ENCODE results near the gene EN2.

GRCh38 chr7:155425887-155426286 is 32.0 kb upstream of the EN2 start:
- TF ChIP-seq MYC (IDR thresholded peaks at IDR 0.05; ENCODE audit: borderline replicate concordance, low read length) (no peak), CTCF (IDR thresholded peaks at IDR 0.05) (no peak), SMC3 (IDR thresholded peaks at IDR 0.05) (no peak), FOSL2 (IDR thresholded peaks at IDR 0.05) (no peak), FOSL2 (CRISPR knock-in tag; IDR thresholded peaks at IDR 0.05) (no peak), BHLHE40 (IDR thresholded peaks at IDR 0.05; ENCODE audit: low read depth, low read length) (no peak)
- TF ChIP-seq, protein P1, sequence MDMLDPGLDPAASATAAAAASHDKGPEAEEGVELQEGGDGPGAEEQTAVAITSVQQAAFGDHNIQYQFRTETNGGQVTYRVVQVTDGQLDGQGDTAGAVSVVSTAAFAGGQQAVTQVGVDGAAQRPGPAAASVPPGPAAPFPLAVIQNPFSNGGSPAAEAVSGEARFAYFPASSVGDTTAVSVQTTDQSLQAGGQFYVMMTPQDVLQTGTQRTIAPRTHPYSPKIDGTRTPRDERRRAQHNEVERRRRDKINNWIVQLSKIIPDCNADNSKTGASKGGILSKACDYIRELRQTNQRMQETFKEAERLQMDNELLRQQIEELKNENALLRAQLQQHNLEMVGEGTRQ (IDR thresholded peaks at IDR 0.05), result no peak
